Iris pigment epithelial cell (primary cell): ENCODE measurements around the gene C6.
A peak's percentile ranks its signal among the peaks of the same experiment; 100 is the strongest.

Experiments used
- DNase-seq: peaks from one replicate; pipeline ENCODE4 v3.0.0-alpha.2; 2011; ENCODE audit warnings: low read depth

The C6 gene

DNA sequence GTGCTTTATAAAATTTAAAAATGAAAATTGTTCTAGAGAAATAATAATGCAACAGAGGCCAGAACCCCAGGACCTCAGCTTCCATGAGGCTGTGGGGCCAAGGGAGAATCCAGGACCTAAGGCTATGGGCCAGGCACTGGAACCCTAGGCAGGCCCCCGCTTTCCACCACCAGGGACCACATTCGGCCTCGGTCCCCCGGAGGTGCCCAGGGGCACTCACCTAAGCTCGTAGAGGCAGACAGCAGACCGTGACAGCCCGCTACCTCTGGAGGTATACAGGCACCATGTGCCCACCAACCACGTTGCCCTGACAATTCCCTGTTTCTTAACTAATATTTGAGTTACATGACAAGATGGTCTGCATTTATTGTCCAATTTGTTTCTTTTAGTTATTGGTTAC is 92.7 kb downstream of the C6 start:
- no peak for DNase-seq

DNA sequence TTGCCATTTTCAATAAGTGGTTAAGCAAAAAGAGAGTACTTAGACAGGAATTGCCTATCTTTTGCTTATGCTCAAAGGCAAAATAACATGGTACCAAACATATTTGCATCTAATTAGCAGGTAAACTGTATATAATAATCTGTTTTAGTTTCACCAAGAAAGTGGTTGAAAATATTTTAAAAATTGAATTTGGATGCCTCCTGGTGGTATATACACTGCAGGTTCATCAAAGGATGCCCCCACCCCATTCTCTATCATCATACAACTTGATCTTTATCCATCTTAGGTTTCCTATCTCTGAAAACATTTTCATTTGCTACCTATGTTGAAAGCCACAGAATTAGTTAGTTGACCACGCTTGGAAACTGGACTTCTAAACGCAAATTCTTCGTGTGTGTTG is 95.2 kb downstream of the C6 start:
- DNase-seq, result no peak

DNA sequence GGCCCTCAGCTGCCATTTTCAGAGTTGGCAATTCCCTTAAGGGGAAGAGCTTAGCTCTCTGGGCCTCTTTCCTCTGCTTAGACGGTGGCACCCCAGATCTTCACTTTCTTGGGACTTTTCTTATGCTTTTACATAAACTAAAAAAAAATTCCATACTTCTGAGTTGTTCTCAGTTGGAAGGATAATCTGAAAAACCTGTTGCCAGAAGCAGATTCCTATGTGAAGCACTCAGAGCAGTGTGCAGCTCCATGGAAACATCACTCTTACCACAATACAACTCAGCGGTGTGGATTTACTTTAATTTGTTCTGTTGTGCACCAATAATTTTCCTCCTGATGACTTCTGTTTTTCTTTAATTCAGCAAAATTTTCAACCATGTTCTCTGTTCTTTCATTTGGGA is 98.1 kb downstream of the C6 start:
- DNase-seq, result peak; percentile 63

DNA sequence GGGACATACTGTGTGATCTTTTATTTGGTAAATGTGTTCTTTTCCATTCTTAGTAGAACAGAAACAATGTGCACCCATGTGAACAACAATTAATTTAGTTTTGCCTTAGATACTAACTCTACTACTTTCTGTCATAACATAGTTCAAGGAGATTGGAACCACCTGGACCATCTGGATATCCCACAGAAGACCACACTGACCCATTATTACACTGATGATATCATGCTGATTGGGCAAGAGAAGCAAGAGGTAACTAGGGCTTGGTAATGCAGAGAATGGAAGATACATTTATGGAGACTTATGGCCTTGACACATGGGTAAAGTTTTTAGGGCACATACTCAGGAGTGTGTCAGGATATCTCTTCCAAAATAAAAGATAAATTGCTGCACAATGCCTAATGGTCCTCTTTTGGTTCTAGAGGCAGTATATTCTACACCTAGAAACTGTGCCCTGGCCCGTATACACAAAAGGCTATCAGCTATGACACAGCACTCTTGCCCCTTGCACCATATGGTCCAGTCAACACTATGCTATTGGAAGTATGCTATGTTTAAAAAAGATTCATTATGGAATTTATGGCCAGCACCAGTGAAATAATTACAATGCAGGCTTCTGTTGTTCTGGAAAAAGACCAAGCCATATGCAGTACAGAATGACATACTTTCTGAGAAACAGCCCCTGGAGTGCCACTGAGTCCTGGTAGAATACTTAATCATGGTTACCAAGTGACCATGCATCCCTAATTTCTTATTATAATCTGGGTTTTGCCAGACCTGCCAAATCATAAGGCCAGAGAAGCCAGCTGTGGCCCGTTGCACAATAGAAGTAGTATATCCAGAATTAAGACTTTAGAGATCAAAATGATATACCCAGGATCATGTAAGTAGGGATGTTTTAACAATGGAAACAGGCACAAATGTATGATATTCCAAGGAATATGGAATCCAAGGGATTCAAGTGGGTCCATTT is 100.6 kb downstream of the C6 start:
- DNase-seq, result peak; percentile 20

DNA sequence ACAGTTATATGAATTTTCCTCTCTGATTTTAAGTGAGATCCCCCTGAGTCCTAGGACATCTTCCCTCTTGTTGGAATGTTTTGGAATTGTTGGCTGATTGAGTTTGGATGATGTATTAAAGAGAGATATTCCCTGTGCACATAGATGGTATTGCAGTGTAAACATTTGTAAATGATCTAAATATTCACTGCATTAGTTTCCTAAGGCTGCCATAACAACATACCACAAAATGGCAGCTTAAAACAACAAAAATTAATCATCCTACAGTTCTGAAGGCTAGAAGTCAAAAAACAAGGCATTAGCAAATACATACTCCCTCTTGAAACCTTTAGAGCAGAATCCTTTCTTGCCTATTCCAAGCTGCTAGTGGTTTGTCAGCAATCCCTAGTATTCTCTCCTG is 104.1 kb downstream of the C6 start:
- DNase-seq, result no peak

DNA sequence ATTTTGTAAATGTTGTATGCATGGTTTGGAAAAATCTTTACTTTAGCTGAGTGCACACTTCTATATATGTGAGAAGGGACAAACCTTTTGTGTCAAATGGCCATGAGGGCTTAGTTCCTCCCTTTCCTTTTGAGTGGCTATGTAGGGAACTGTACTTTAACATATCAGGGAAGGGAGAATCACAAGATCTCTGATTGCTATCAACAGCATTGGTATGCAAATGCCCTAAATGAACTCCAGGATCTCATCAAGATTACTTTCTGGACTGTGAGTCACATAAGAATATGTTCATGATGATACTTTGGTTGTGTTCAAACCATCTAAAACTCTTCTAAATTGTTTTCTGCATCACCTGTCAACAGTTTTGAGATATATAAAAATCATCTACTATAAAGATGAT is 111.0 kb downstream of the C6 start:
- DNase-seq, result no peak

DNA sequence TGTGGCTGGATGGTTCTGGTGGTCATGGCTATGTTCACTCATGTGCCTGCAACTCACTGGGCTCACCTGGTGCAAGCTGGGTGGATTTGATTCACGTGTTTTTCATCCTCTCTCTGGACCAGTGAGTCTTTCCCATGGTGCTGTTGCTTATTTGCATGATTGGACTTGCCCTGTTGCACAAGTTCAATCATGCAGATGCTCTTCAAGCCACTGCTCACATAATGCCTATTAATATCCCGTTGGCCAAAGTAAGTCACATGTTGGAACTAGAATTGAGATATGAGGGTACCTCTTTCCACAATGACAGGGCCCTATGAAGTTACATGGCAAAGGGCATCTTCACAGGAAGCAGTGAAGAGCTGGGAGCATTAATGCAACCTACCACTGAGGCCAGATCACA is 115.7 kb downstream of the C6 start:
- no peak for DNase-seq

DNA sequence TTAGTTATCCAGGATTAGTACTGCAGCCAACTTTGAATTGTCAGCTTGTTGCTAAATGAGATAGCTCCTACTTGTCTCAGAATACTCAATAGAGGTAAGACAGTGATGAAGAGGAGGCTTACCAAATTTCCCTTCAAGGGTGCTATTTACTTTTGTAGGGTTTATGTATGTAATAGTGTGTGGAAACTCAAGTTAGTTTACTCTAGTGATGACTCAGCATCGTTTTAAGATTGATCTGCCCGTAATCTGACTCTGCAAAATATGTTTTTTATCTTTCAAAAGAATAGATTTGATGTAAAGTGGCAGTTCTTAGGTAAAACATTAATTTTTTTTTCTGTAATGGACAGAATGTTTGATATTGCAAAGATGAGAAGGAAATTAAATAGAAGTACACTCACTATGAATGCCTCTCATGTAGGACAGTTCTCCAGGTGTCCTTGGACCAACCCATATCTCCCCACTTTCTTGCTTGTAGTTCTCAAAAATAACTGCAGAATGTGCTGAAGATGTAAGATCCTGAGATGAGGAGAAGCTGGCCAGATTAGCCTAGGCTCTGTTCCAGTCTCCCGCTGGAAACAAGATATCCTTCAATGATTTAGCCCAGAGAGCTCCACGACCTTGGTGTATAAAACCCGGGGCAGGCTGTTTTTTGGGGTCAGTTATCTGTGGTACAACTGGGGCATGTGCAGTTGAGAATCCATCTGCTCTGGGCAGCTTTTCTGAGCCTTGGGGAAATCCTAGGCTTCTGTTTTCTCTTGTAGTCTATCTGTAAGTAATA is 117.8 kb downstream of the C6 start:
- DNase-seq, result no peak

DNA sequence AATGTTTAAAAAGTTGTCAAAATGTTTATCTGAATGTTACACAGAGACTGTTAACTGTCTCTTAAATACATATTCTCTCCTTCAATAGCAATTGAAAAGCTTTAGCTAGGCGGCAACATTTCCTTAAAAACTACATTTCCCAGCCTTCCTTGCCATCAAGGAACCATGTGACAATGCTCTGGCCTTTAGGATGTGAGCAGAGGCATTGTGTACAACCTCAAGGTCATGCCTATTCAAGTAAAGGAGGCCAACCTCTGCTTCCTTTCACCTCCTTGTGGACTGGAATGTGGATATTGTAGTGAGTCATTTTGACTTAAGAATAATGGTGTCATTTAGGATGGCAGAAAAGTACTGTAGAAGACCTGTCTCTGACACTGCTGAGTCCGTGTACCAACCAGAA is 118.5 kb downstream of the C6 start:
- no peak for DNase-seq

DNA sequence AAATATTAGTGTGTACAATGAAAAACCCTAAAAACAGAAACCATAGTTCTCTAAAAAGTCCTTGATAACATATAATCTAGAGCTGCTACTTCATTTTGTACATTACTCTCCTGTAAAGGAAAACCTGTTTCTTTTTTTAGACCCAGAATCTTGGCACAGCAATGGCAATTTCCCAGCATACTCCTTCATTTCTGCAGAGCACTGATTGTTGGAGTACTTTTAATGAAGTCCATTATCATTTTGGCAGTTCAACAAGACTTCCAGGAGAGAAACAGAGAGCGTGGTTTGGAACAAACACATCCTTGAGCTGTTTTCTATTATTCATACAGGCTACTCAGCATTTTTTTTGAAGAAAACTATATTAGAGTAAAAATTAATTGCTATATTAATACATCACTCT is 119.5 kb downstream of the C6 start:
- no peak for DNase-seq
